HEK293 (cell line): ENCODE results near the gene C1orf122.
A peak's percentile ranks its signal among the peaks of the same experiment; 100 is the strongest.

Experiments used
- CTCF ChIA-PET: fragments of 350-600 bp; formaldehyde crosslinking; extraction: SDS; loops from one replicate; lab custom pipeline; 2021; ENCODE audit warnings: antibody characterized with exemption; lab: Yijun Ruan, JAX
- POLR2A ChIA-PET: fragments of 300-600 bp; formaldehyde crosslinking; extraction: SDS; loops from one replicate; lab custom pipeline; 2020; ENCODE audit warnings: antibody characterized with exemption, inconsistent platforms; lab: Yijun Ruan, JAX
- H3K27ac ChIP-seq: fragments of 200-500 bp; sonication (Bioruptor generic); 2 replicates; pipeline ENCODE4 v1.5.1; 2014; ENCODE audit warnings: low read depth, low read length, control low read depth, inconsistent platforms; ENCODE audit errors: extremely low read depth
- H3K36me3 ChIP-seq, 2 experiments: fragments of 200-500 bp in 1 of 2; sonication (Bioruptor generic) in 1 of 2; 1 replicate in 1 of 2; 2 replicates in 1 of 2; pipeline ENCODE4 v1.5.1; 2014 to 2017; ENCODE audit warnings: inconsistent platforms in 2 of 2, low read length in 2 of 2; ENCODE audit not compliant: control insufficient read depth in 2 of 2, insufficient read depth in 1 of 2
- H3K4me1 ChIP-seq: fragments of 200-500 bp; sonication (Bioruptor generic); 2 replicates; pipeline ENCODE4 v1.5.1; 2014; ENCODE audit warnings: mild to moderate bottlenecking, low read length, inconsistent platforms; ENCODE audit not compliant: control insufficient read depth, insufficient read depth
- H3K4me3 ChIP-seq: 2 replicates; pipeline ENCODE4 v1.5.1; 2011; ENCODE audit warnings: low read depth, mild to moderate bottlenecking, control low read depth, low read length, moderate library complexity
- H3K9me3 ChIP-seq: fragments of 200-500 bp; sonication (Bioruptor generic); 2 replicates; pipeline ENCODE4 v1.5.1; 2014; ENCODE audit warnings: low read depth, low read length, inconsistent platforms; ENCODE audit not compliant: control insufficient read depth, insufficient read depth
- GLI2 ChIP-seq: fragments of 450-650 bp; formaldehyde crosslinking; IDR thresholded peaks from 2 replicates; pipeline ENCODE4; 2017; ENCODE audit warnings: missing biosample characterization, missing genetic modification characterization, low read depth, borderline replicate concordance
- KLF9 ChIP-seq: fragments of 450-650 bp; formaldehyde crosslinking; IDR thresholded peaks from 2 replicates; pipeline ENCODE4 v1.5.1; 2016; ENCODE audit warnings: missing biosample characterization, missing genetic modification characterization, low read depth
- SCRT2 ChIP-seq: fragments of 450-650 bp; formaldehyde crosslinking; IDR thresholded peaks from 2 replicates; pipeline ENCODE4 v1.5.1; 2016; ENCODE audit warnings: missing biosample characterization, missing genetic modification characterization
- ZBTB17 ChIP-seq: fragments of 450-650 bp; formaldehyde crosslinking; IDR thresholded peaks from 2 replicates; pipeline ENCODE4 v1.5.1; 2016; ENCODE audit warnings: missing biosample characterization, missing genetic modification characterization
- ZBTB20 ChIP-seq: fragments of 450-650 bp; formaldehyde crosslinking; IDR thresholded peaks from 2 replicates; pipeline ENCODE4 v1.5.1; 2016; ENCODE audit warnings: missing biosample characterization, missing genetic modification characterization
- ZNF248 ChIP-seq: fragments of 450-650 bp; formaldehyde crosslinking; IDR thresholded peaks from 2 replicates; pipeline ENCODE4 v1.5.1; 2017; ENCODE audit warnings: missing biosample characterization, missing genetic modification characterization
- ZNF266 ChIP-seq: fragments of 450-650 bp; formaldehyde crosslinking; IDR thresholded peaks from 2 replicates; pipeline ENCODE4 v1.5.1; 2016; ENCODE audit warnings: missing biosample characterization, missing genetic modification characterization, low read depth
- ZNF274 ChIP-seq, 2 experiments: fragments of 200-500 bp in 1 of 2; fragments of 450-650 bp in 1 of 2; sonication (Bioruptor generic) in 1 of 2; formaldehyde crosslinking in 1 of 2; IDR thresholded peaks; 2 replicates each; pipeline versions ENCODE4 v1.5.1 to v1.6.1; 2014 to 2016; ENCODE audit warnings: borderline replicate concordance in 1 of 2, inconsistent platforms in 1 of 2, low read length in 1 of 2, missing biosample characterization in 1 of 2, missing genetic modification characterization in 1 of 2
- ZNF311 ChIP-seq: fragments of 450-650 bp; formaldehyde crosslinking; IDR thresholded peaks from 2 replicates; pipeline ENCODE4 v1.5.1; 2017; ENCODE audit warnings: missing biosample characterization, missing genetic modification characterization, borderline replicate concordance
- ZNF394 ChIP-seq: fragments of 450-650 bp; formaldehyde crosslinking; IDR thresholded peaks from 2 replicates; pipeline ENCODE4 v1.5.1; 2016; ENCODE audit warnings: missing biosample characterization, missing genetic modification characterization, mild to moderate bottlenecking, moderate library complexity, borderline replicate concordance
- ZNF530 ChIP-seq: fragments of 450-650 bp; formaldehyde crosslinking; IDR thresholded peaks from 2 replicates; pipeline ENCODE4 v1.5.1; 2016; ENCODE audit warnings: low read depth, missing biosample characterization, missing genetic modification characterization
- ZNF561 ChIP-seq: fragments of 450-650 bp; IDR thresholded peaks from 2 replicates; pipeline ENCODE4 v1.5.1; 2018; ENCODE audit warnings: missing biosample characterization, missing genetic modification characterization, borderline replicate concordance
- ZNF624 ChIP-seq: fragments of 450-650 bp; formaldehyde crosslinking; IDR thresholded peaks from 2 replicates; pipeline ENCODE4 v1.5.1; 2017; ENCODE audit warnings: missing biosample characterization, missing genetic modification characterization
- ZNF664 ChIP-seq: fragments of 450-650 bp; formaldehyde crosslinking; IDR thresholded peaks from 2 replicates; pipeline ENCODE4 v1.5.1; 2016; ENCODE audit warnings: missing biosample characterization, missing genetic modification characterization
- ZNF792 ChIP-seq: fragments of 450-650 bp; formaldehyde crosslinking; IDR thresholded peaks from 2 replicates; pipeline ENCODE4 v1.5.1; 2016; ENCODE audit warnings: missing biosample characterization, missing genetic modification characterization
- ZXDB ChIP-seq: fragments of 450-650 bp; formaldehyde crosslinking; IDR thresholded peaks from 2 replicates; pipeline ENCODE4 v1.5.1; 2016; ENCODE audit warnings: missing biosample characterization, missing genetic modification characterization
- TF ChIP-seq, protein P1 (sequence below): fragments of 450-650 bp; formaldehyde crosslinking; IDR thresholded peaks from 2 replicates; pipeline ENCODE4 v1.5.1; 2016; ENCODE audit warnings: missing biosample characterization, missing genetic modification characterization
- TF ChIP-seq, protein P2 (sequence below): fragments of 450-650 bp; formaldehyde crosslinking; IDR thresholded peaks from 2 replicates; pipeline ENCODE4 v1.5.1; 2017; ENCODE audit warnings: missing biosample characterization, missing genetic modification characterization
- TF ChIP-seq, protein P3 (sequence below): fragments of 450-650 bp; formaldehyde crosslinking; IDR thresholded peaks from 2 replicates; pipeline ENCODE4 v1.5.1; 2017; ENCODE audit warnings: missing biosample characterization, mild to moderate bottlenecking, missing genetic modification characterization, moderate library complexity
- TF ChIP-seq, protein P4 (sequence below): fragments of 450-650 bp; IDR thresholded peaks from 2 replicates; pipeline ENCODE4 v1.5.1; 2018; ENCODE audit warnings: missing biosample characterization, missing genetic modification characterization
- TF ChIP-seq, protein P5 (sequence below): fragments of 450-650 bp; IDR thresholded peaks from 2 replicates; pipeline ENCODE4 v1.5.1; 2018; ENCODE audit warnings: missing biosample characterization, mild to moderate bottlenecking, missing genetic modification characterization
- TF ChIP-seq, protein P6 (sequence below): fragments of 450-650 bp; formaldehyde crosslinking; IDR thresholded peaks from 2 replicates; pipeline ENCODE4 v1.5.1; 2016; ENCODE audit warnings: missing biosample characterization, missing genetic modification characterization

Gene C1orf122

DNA sequence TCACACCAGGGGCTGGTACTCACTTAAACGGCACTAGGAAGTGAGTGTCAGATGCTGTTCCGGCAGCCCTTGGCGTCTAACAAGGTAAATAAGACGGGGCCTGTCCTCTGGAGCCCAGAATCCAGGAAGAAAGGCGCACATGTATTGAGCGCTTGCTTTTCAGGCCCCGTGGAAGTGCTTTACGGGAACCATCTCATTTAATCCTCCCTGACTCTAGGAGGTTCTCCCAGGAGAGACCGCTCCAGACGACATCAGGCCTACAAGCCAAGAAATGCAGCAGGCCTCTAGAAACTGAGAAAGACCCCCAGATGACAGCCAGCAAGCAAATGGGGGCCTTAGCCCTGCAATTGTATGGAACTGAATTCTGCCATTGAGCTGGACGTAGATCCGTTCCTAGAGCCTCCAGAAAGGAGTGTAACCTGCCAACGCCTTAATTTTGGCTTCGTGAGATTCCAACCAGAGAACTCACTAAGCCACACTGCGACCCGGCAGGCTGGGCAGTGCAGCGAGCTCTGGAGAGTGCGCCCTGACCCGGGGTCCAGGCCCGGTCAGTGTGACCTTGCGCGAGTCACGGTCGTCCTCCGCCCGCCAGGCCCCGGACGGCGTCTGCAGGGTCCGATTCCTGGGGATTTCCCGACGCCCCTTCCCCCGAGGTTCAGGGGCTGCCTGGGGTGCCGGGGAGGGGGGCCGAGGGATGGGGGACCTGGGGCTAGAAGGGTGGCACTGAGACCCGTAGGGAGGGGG lies 14.5 kb upstream of the C1orf122 start:
- peak overlapping the region; percentile 70 for H3K4me3 ChIP-seq
- no peaks in the 10 kb centered on the region for H3K9me3 ChIP-seq
- ChIA-PET POLR2A (no interaction called here), CTCF (no interaction called here)
- peaks cover 7% of the 10 kb centered on the region; the same call in 1 of the 2 replicates for H3K4me1 ChIP-seq
- H3K36me3 ChIP-seq: peaks cover 0 to 24% of the 10 kb centered on the region in 2 experiments; a peak in 2 of 3 replicates
- TF ChIP-seq ZNF624 (tag by site-specific recombination) (no peak), ZBTB20 (tag by site-specific recombination) (no peak), ZNF248 (no peak), ZNF664 (tag by site-specific recombination) (peak; percentile 78)
- TF ChIP-seq, protein P1, sequence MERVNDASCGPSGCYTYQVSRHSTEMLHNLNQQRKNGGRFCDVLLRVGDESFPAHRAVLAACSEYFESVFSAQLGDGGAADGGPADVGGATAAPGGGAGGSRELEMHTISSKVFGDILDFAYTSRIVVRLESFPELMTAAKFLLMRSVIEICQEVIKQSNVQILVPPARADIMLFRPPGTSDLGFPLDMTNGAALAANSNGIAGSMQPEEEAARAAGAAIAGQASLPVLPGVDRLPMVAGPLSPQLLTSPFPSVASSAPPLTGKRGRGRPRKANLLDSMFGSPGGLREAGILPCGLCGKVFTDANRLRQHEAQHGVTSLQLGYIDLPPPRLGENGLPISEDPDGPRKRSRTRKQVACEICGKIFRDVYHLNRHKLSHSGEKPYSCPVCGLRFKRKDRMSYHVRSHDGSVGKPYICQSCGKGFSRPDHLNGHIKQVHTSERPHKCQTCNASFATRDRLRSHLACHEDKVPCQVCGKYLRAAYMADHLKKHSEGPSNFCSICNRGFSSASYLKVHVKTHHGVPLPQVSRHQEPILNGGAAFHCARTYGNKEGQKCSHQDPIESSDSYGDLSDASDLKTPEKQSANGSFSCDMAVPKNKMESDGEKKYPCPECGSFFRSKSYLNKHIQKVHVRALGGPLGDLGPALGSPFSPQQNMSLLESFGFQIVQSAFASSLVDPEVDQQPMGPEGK (tag by site-specific recombination): 0 out of 2 replicates have a peak, but pooled peaks have one; percentile 4
- no peak overlapping the region; the same call in 1 of the 2 replicates for H3K27ac ChIP-seq

DNA sequence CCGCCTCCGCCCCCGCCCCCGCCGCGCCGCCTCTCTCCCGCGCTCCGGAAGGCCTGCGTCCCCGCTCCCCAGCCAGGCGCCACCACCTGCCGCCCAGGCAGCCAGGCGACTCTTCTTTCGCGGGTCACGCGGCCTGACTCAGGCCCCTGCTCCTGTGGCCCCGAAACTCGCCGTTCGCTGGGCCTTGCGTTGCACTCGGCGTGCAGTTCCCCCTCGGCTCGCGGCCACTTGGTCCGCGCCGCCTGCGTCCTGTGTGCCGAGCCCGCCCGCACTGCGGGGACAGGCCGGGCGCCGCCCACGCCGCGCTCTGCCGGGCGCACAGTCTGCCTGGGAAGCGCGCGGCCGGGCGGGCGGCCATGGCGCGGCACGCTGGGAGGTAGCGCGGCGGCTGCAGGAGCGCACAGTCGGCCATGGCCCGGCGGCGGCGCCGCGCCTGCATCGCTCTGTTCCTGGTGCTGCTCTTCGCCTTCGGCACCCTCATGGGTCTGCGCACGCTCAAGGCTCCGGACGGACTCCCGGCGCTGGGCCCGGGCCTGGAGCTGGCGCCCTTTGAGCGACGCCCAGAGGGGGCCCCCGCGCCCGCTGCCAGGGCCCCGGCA lies 13.7 kb upstream of the C1orf122 start, which contains the start of gene MANEAL:
TSS of gene MANEAL (plus strand) at position 75 of the 599 bp plus-strand sequence. CDS start at position 411, 336 bp downstream.
- H3K4me1 ChIP-seq: peaks cover 7% of the 10 kb centered on the region; the same call in 1 of the 2 replicates
- peak within 1 kb of the TSS; percentile 88; the same call in 1 of the 2 replicates for H3K27ac ChIP-seq
- ChIA-PET POLR2A (interaction anchor here (0.8 to 0.9 kb wide), 3 partner anchors 11 to 66 kb away, joined by 3 to 13 read pairs (median 3); partner anchors contain the start of genes C1orf122, MTF1 and YRDC), CTCF (interaction anchor here (1.0 kb wide), 1 partner anchor 66 kb away, joined by 4 read pairs; no protein-coding TSS in a partner anchor)
- H3K36me3 ChIP-seq: peaks cover 8 to 32% of the 10 kb centered on the region in 2 experiments; a peak in 2 of 3 replicates
- peak within 1 kb of the TSS; percentile 70 for H3K4me3 ChIP-seq
- H3K9me3 ChIP-seq: no peaks in the 10 kb centered on the region
- TF ChIP-seq, protein P2, sequence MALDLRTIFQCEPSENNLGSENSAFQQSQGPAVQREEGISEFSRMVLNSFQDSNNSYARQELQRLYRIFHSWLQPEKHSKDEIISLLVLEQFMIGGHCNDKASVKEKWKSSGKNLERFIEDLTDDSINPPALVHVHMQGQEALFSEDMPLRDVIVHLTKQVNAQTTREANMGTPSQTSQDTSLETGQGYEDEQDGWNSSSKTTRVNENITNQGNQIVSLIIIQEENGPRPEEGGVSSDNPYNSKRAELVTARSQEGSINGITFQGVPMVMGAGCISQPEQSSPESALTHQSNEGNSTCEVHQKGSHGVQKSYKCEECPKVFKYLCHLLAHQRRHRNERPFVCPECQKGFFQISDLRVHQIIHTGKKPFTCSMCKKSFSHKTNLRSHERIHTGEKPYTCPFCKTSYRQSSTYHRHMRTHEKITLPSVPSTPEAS (tag by site-specific recombination): no peak
- TF ChIP-seq ZNF792 (tag by site-specific recombination): no peak
- TF ChIP-seq, protein P3, sequence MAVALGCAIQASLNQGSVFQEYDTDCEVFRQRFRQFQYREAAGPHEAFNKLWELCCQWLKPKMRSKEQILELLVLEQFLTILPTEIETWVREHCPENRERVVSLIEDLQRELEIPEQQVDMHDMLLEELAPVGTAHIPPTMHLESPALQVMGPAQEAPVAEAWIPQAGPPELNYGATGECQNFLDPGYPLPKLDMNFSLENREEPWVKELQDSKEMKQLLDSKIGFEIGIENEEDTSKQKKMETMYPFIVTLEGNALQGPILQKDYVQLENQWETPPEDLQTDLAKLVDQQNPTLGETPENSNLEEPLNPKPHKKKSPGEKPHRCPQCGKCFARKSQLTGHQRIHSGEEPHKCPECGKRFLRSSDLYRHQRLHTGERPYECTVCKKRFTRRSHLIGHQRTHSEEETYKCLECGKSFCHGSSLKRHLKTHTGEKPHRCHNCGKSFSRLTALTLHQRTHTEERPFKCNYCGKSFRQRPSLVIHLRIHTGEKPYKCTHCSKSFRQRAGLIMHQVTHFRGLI (tag by site-specific recombination): no peak
- no peak for TF ChIP-seq GLI2
- no peak for TF ChIP-seq ZNF530 (tag by site-specific recombination)
- TF ChIP-seq ZNF311 (tag by site-specific recombination): no peak
- TF ChIP-seq, protein P4, sequence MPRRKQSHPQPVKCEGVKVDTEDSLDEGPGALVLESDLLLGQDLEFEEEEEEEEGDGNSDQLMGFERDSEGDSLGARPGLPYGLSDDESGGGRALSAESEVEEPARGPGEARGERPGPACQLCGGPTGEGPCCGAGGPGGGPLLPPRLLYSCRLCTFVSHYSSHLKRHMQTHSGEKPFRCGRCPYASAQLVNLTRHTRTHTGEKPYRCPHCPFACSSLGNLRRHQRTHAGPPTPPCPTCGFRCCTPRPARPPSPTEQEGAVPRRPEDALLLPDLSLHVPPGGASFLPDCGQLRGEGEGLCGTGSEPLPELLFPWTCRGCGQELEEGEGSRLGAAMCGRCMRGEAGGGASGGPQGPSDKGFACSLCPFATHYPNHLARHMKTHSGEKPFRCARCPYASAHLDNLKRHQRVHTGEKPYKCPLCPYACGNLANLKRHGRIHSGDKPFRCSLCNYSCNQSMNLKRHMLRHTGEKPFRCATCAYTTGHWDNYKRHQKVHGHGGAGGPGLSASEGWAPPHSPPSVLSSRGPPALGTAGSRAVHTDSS: no peak
- no peak for TF ChIP-seq ZNF394 (tag by site-specific recombination)
- no peak for TF ChIP-seq ZNF274 (IDR thresholded peaks at IDR 0.05; ENCODE audit: low read length)
- no peak for TF ChIP-seq ZNF274 (tag by site-specific recombination; IDR thresholded peaks at IDR 0.05; ENCODE audit: borderline replicate concordance)
- TF ChIP-seq ZNF266 (tag by site-specific recombination): no peak
- TF ChIP-seq ZXDB (tag by site-specific recombination): peak; percentile 74
- 0 out of 2 replicates have a peak, but pooled peaks have one; percentile 22 for TF ChIP-seq SCRT2 (tag by site-specific recombination)
- TF ChIP-seq, protein P5, sequence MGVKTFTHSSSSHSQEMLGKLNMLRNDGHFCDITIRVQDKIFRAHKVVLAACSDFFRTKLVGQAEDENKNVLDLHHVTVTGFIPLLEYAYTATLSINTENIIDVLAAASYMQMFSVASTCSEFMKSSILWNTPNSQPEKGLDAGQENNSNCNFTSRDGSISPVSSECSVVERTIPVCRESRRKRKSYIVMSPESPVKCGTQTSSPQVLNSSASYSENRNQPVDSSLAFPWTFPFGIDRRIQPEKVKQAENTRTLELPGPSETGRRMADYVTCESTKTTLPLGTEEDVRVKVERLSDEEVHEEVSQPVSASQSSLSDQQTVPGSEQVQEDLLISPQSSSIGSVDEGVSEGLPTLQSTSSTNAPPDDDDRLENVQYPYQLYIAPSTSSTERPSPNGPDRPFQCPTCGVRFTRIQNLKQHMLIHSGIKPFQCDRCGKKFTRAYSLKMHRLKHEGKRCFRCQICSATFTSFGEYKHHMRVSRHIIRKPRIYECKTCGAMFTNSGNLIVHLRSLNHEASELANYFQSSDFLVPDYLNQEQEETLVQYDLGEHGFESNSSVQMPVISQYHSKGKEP (tag by site-specific recombination): no peak
- TF ChIP-seq ZNF561 (tag by site-specific recombination): peak; percentile 87; the same call in 1 of the 2 replicates
- peak; percentile 61; the same call in 1 of the 2 replicates for TF ChIP-seq ZBTB17 (tag by site-specific recombination)
- TF ChIP-seq KLF9 (tag by site-specific recombination): peak; percentile 75
- TF ChIP-seq, protein P6, sequence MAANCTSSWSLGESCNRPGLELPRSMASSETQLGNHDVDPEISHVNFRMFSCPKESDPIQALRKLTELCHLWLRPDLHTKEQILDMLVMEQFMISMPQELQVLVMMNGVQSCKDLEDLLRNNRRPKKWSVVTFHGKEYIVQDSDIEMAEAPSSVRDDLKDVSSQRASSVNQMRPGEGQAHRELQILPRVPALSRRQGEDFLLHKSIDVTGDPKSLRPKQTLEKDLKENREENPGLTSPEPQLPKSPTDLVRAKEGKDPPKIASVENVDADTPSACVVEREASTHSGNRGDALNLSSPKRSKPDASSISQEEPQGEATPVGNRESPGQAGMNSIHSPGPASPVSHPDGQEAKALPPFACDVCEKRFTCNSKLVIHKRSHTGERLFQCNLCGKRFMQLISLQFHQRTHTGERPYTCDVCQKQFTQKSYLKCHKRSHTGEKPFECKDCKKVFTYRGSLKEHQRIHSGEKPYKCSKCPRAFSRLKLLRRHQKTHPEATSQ (tag by site-specific recombination): peak; percentile 79; the same call in 1 of the 2 replicates
